Measurements from ENCODE around the gene ACER3.

DNA sequence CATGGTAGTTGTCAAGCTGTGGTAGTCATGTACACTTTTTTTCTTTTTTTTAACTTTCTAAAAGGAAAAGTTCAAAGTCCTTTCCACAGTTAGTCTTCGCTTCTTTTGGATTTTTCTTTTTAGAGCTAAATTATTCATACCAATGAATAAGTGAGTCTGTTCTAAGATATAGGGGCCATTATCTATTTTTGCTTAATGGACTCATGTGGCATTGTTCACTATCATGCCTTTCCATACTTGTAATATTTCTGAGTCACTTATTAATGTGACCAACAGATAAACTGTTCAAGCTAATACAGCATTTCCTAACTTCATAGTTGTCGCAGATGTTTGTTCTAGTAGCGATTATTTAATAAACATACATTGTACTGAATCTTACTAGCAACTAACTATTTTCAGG, 165.5 kb downstream of the ACER3 start:
- TF ChIP-seq POLR2A (IDR thresholded peaks at IDR 0.05) (no peak), POLR2AphosphoS5 (IDR thresholded peaks at IDR 0.05; ENCODE audit: insufficient read depth in 1 of 2, low read depth in 1 of 2) (no peak)
- TF ChIP-seq, protein P1, sequence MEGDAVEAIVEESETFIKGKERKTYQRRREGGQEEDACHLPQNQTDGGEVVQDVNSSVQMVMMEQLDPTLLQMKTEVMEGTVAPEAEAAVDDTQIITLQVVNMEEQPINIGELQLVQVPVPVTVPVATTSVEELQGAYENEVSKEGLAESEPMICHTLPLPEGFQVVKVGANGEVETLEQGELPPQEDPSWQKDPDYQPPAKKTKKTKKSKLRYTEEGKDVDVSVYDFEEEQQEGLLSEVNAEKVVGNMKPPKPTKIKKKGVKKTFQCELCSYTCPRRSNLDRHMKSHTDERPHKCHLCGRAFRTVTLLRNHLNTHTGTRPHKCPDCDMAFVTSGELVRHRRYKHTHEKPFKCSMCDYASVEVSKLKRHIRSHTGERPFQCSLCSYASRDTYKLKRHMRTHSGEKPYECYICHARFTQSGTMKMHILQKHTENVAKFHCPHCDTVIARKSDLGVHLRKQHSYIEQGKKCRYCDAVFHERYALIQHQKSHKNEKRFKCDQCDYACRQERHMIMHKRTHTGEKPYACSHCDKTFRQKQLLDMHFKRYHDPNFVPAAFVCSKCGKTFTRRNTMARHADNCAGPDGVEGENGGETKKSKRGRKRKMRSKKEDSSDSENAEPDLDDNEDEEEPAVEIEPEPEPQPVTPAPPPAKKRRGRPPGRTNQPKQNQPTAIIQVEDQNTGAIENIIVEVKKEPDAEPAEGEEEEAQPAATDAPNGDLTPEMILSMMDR (IDR thresholded peaks at IDR 0.05), result no peak
